Endothelial cell of umbilical vein (primary cell): ENCODE data around the gene SSBP3. TPM values are rescaled to one million over a fixed set of nuclear protein-coding genes. Genes with fewer than 3 reads are reported as not detected.

Experiments
- BruUV-seq: library from RNA; stranded (reverse); fragments of 400-500 nt; replicated peaks from 2 replicates; lab custom pipeline; 2021; lab: Mats Ljungman, UMichigan
- CTCF ChIA-PET: fragments of 300-600, 350-600 bp; sonication (Branson Sonifier 250); formaldehyde crosslinking; loops from one replicate; lab custom pipeline; 2021; ENCODE audit warnings: antibody characterized with exemption, inconsistent platforms; lab: Charles Lee
- POLR2A ChIA-PET: fragments of 300-600, 350-600 bp; sonication (Branson Sonifier 250); formaldehyde crosslinking; loops from one replicate; lab custom pipeline; 2021; ENCODE audit warnings: antibody characterized with exemption, inconsistent platforms; lab: Charles Lee
- DNase-seq: peaks from one replicate; pipeline ENCODE4 v3.0.0-alpha.2; 2011; ENCODE audit warnings: low read depth, low spot score
- FAIRE-seq: peaks from 2 replicates; lab custom pipeline; 2011; peaks lifted over from hg19 to GRCh38; lab: Jason Lieb, UNC
- H2AFZ ChIP-seq: 2 replicates; pipeline ENCODE4 v1.6.0; 2012; ENCODE audit warnings: low read depth, low read length, control low read depth, inconsistent platforms
- H3K27ac ChIP-seq: 2 replicates; pipeline ENCODE4 v1.5.1; 2011; ENCODE audit warnings: low read depth, mild to moderate bottlenecking, control low read depth, low read length, moderate library complexity; ENCODE audit not compliant: insufficient read depth
- H3K27me3 ChIP-seq, 2 experiments: 2 replicates each; pipeline versions ENCODE4 v1.6.0 to v1.6.1; 2011; ENCODE audit warnings: low read length in 2 of 2, mixed read lengths in 1 of 2; ENCODE audit not compliant: control insufficient read depth in 2 of 2, insufficient read depth in 2 of 2
- H3K36me3 ChIP-seq, 2 experiments: 2 replicates in 1 of 2; 3 replicates in 1 of 2; pipeline ENCODE4 v1.5.1; 2011; ENCODE audit warnings: low read length in 2 of 2, mild to moderate bottlenecking in 1 of 2, moderate library complexity in 1 of 2; ENCODE audit not compliant: control insufficient read depth in 2 of 2, insufficient read depth in 2 of 2; ENCODE audit errors: extremely low read depth in 1 of 2
- H3K4me1 ChIP-seq: 3 replicates; pipeline ENCODE4 v1.5.1; 2011; ENCODE audit warnings: mild to moderate bottlenecking, low read length; ENCODE audit not compliant: control insufficient read depth, insufficient read depth; ENCODE audit errors: extremely low read depth
- H3K4me2 ChIP-seq: 2 replicates; pipeline ENCODE4 v1.6.1; 2011; ENCODE audit warnings: low read length, control low read depth, mixed read lengths; ENCODE audit not compliant: insufficient read depth
- H3K4me3 ChIP-seq, 3 experiments: fragments of 200-600 bp in 1 of 3; sonication (generic), shearing (Covaris generic) in 1 of 3; replicated peaks in 1 of 3; 2 replicates each; pipeline ENCODE4 v1.5.1; 2011 to 2016; ENCODE audit warnings: control low read depth in 3 of 3, low read length in 3 of 3, mild to moderate bottlenecking in 2 of 3, inconsistent platforms in 1 of 3, low read depth in 1 of 3, moderate library complexity in 1 of 3; ENCODE audit not compliant: insufficient read depth in 1 of 3
- H3K79me2 ChIP-seq: 2 replicates; pipeline ENCODE4 v1.6.0; 2012; ENCODE audit warnings: low read length, inconsistent platforms; ENCODE audit not compliant: control insufficient read depth, insufficient read depth
- H3K9ac ChIP-seq: replicated peaks from 2 replicates; pipeline ENCODE3; 2011; ENCODE audit warnings: low read length, control low read depth; ENCODE audit not compliant: insufficient read depth; ENCODE audit errors: extremely low read depth
- H3K9me1 ChIP-seq: replicated peaks from 3 replicates; pipeline ENCODE4 v1.6.0; 2011; ENCODE audit warnings: mild to moderate bottlenecking, low read length; ENCODE audit not compliant: control insufficient read depth, insufficient read depth; ENCODE audit errors: extremely low read depth
- H3K9me3 ChIP-seq: replicated peaks from 2 replicates; pipeline ENCODE4 v1.5.1; 2012; ENCODE audit warnings: low read length, inconsistent platforms; ENCODE audit not compliant: control insufficient read depth, insufficient read depth
- H4K20me1 ChIP-seq: replicated peaks from 2 replicates; pipeline ENCODE3; 2011; ENCODE audit warnings: mild to moderate bottlenecking, low read length; ENCODE audit not compliant: control insufficient read depth, insufficient read depth; ENCODE audit errors: extremely low read depth
- CTCF ChIP-seq, 2 donors: IDR thresholded peaks; 1 replicate in 1 of 2; 2 replicates in 1 of 2; pipeline ENCODE4 v1.5.1; 2011; ENCODE audit warnings: low read length in 2 of 2, mild to moderate bottlenecking in 2 of 2, moderate library complexity in 2 of 2, control low read depth in 1 of 2, inconsistent platforms in 1 of 2, low read depth in 1 of 2; ENCODE audit not compliant: insufficient read depth in 1 of 2; ENCODE audit errors: extremely low read depth in 1 of 2
- EZH2 ChIP-seq: IDR thresholded peaks from 2 replicates; pipeline ENCODE4 v1.6.1; 2012; ENCODE audit warnings: borderline replicate concordance, low read depth, mild to moderate bottlenecking, moderate library complexity, low read length, inconsistent platforms; ENCODE audit not compliant: severe bottlenecking
- FOS ChIP-seq: IDR thresholded peaks from 2 replicates; pipeline ENCODE4 v1.6.1; 2011; ENCODE audit warnings: mild to moderate bottlenecking, low read length, moderate library complexity, borderline replicate concordance; ENCODE audit not compliant: insufficient read depth
- GATA2 ChIP-seq: IDR thresholded peaks from 2 replicates; pipeline ENCODE4 v1.7.0; 2011; ENCODE audit warnings: low read depth, mild to moderate bottlenecking, moderate library complexity, mixed read lengths, low read length; ENCODE audit not compliant: insufficient read length, insufficient read depth
- JUN ChIP-seq: IDR thresholded peaks from 2 replicates; pipeline ENCODE4 v1.6.1; 2011; ENCODE audit warnings: borderline replicate concordance, low read depth; ENCODE audit not compliant: insufficient read length, insufficient read depth
- MAX ChIP-seq: IDR thresholded peaks from 2 replicates; pipeline ENCODE4 v1.6.1; 2011; ENCODE audit not compliant: insufficient read depth, insufficient read length
- MYC ChIP-seq: IDR thresholded peaks from one replicate; pipeline ENCODE4 v1.6.1; 2011; ENCODE audit warnings: mild to moderate bottlenecking, low read depth, low read length
- POLR2A ChIP-seq: IDR thresholded peaks from 2 replicates; pipeline ENCODE4 v1.6.1; 2012; ENCODE audit warnings: low read depth, mild to moderate bottlenecking, control low read depth, low read length
- POLR2AphosphoS5 ChIP-seq: IDR thresholded peaks from 2 replicates; pipeline ENCODE4 v1.6.1; 2012; ENCODE audit warnings: low read depth, mild to moderate bottlenecking, control low read depth, low read length, moderate library complexity; ENCODE audit not compliant: insufficient read depth
- dilution Hi-C: fragments of 300-500 bp; cut with MboI; formaldehyde crosslinking; loops from one replicate; pipeline ENCODE4 v1.15.0; 2019; ENCODE audit warnings: low sequenced_read_pairs; ENCODE audit not compliant: extremely low pct_ligation_motif_present
- intact Hi-C: fragments of 100-400 bp; cut with micrococcal nuclease; formaldehyde crosslinking; loops from one replicate; pipeline ENCODE4 v1.10.0; 2022
- polyA plus RNA-seq, 4 experiments: library from polyadenylated mRNA; depleted of rRNA in 3 of 4; stranded (reverse) in 3 of 4; unstranded in 1 of 4; fragments of >200 nt; gene quantifications; 2 replicates each; pipeline versions ENCODE4 v1.2.1 to v1.2.3, GENCODE V29; 2011 to 2012; ENCODE audit warnings: missing spikeins in 1 of 4
- total RNA-seq: library from RNA; stranded (reverse); gene quantifications from 2 replicates; pipeline ENCODE4 v1.2.3, GENCODE V29; 2021

SSBP3 gene
- total and polyA plus RNA-seq, 2 donors (not counting 3 experiments of a cell fraction or from before 2014, with no cell fraction given), result 44.9 to 59.4 TPM

DNA sequence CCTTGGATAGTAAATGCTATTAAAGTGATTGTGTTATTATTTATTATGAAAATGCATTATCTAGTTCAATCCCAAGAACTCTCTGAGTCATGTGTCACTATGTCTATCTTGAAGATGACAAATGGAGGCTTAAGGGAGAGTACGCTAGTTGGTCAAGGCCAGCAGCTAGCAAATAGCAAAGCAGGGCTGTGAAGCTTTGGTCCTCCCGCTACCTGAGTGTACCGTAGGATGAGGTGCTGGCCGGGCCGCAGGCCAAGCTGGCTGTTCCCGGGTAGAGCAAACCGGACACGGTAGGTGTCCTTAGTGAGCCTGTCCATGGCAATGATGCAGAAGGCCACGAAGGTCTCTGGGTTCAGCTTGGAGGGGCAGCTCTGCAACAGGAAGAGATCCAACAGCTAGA, 215.7 kb downstream of the SSBP3 start:
- Histone ChIP-seq H2AFZ (no peak overlapping the region), H3K36me3 (no peaks in the 10 kb centered on the region), H3K27me3 (no peaks in the 10 kb centered on the region), H4K20me1 (no peaks in the 10 kb centered on the region), H3K79me2 (no peaks in the 10 kb centered on the region), H3K9ac (no peak overlapping the region), H3K4me1 (no peaks in the 10 kb centered on the region), H3K9me1 (no peaks in the 10 kb centered on the region), H3K27ac (no peak overlapping the region), H3K4me2 (no peak overlapping the region), H3K9me3 (no peaks in the 10 kb centered on the region), H3K4me3 (no peak overlapping the region)
- FAIRE-seq, result no peak
- TF ChIP-seq EZH2, result no peak
- no peak for TF ChIP-seq POLR2A
- no peak for TF ChIP-seq POLR2AphosphoS5
- no peak for TF ChIP-seq MAX
- BruUV-seq, result no TSS peak
- DNase-seq, result no peak
- CTCF ChIA-PET, result interaction anchor here (1.8 kb wide), 1 partner anchor 9 kb away, joined by 5 read pairs; no protein-coding TSS in a partner anchor
- POLR2A ChIA-PET, result no interaction called here
- dilution Hi-C loops, result no loop called here
- intact Hi-C loops, result no loop called here

DNA sequence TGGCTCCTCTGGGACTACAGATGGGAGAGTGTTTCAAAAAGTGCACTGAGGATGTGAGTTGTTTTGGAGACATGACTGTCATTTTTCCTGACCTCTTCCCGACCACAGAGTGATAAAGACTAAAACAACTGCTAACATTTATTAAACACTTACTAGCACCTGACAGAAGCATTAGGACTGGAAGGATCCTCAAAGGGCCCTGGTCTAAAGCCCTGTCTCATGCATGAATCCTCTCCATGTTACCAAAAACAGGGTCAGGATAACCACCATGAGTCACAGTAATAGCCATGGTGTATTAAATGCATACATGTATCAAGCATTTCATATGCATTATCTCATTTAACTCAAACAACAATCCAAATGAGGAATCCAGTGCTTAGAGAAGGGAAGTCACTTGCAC, 217.9 kb downstream of the SSBP3 start:
- no peaks in the 10 kb centered on the region for H3K4me1 ChIP-seq
- H3K27ac ChIP-seq, result no peak overlapping the region
- CTCF ChIA-PET, result no interaction called here
- H2AFZ ChIP-seq, result no peak overlapping the region
- no peaks in the 10 kb centered on the region for H3K36me3 ChIP-seq
- TF ChIP-seq EZH2 (no peak), POLR2AphosphoS5 (no peak), CTCF (IDR thresholded peaks at IDR 0.05; ENCODE audit: extremely low read depth in 1 of 2, insufficient read depth in 1 of 2, low read depth in 1 of 2, low read length in 2 of 2) (no peak), MYC (no peak), MAX (no peak), GATA2 (no peak), JUN (no peak), POLR2A (no peak), FOS (no peak)
- intact Hi-C loops (no loop called here), dilution Hi-C loops (no loop called here)
- H3K9me1 ChIP-seq, result no peaks in the 10 kb centered on the region
- H4K20me1 ChIP-seq, result no peaks in the 10 kb centered on the region
- H3K9ac ChIP-seq, result no peak overlapping the region
- no peak overlapping the region for H3K4me3 ChIP-seq
- FAIRE-seq, result no peak
- no peaks in the 10 kb centered on the region for H3K9me3 ChIP-seq
- POLR2A ChIA-PET, result no interaction called here
- H3K4me2 ChIP-seq, result no peak overlapping the region
- DNase-seq, result no peak
- H3K79me2 ChIP-seq, result no peaks in the 10 kb centered on the region
- no TSS peak for BruUV-seq
- no peaks in the 10 kb centered on the region for H3K27me3 ChIP-seq
